Liver (tissue), 3 donors: Measurements from ENCODE around the gene CDX1.

ENCODE experiments used
- MAX ChIP-seq: IDR thresholded peaks from 2 replicates; pipeline ENCODE4 v1.6.1; 2016; ENCODE audit warnings: antibody characterized with exemption
- RAD21 ChIP-seq, 2 donors: IDR thresholded peaks; 2 replicates each; pipeline ENCODE4 v1.6.1; 2016; ENCODE audit warnings: antibody characterized with exemption in 2 of 2, mild to moderate bottlenecking in 2 of 2
- YY1 ChIP-seq: IDR thresholded peaks from 2 replicates; pipeline ENCODE4 v1.6.1; 2016; ENCODE audit warnings: antibody characterized with exemption, mild to moderate bottlenecking
- TF ChIP-seq, protein P1 (sequence below): fragments of 150-350 bp; IDR thresholded peaks from 2 replicates; pipeline ENCODE4 v1.5.1; 2017; ENCODE audit warnings: improper control_type of control experiment, low read depth, low read length; ENCODE audit not compliant: missing input control
- donor health status: healthy.
- donor health status: healthy.

- TF ChIP-seq RAD21 (IDR thresholded peaks at IDR 0.05), result no peak
- TF ChIP-seq, protein P1, sequence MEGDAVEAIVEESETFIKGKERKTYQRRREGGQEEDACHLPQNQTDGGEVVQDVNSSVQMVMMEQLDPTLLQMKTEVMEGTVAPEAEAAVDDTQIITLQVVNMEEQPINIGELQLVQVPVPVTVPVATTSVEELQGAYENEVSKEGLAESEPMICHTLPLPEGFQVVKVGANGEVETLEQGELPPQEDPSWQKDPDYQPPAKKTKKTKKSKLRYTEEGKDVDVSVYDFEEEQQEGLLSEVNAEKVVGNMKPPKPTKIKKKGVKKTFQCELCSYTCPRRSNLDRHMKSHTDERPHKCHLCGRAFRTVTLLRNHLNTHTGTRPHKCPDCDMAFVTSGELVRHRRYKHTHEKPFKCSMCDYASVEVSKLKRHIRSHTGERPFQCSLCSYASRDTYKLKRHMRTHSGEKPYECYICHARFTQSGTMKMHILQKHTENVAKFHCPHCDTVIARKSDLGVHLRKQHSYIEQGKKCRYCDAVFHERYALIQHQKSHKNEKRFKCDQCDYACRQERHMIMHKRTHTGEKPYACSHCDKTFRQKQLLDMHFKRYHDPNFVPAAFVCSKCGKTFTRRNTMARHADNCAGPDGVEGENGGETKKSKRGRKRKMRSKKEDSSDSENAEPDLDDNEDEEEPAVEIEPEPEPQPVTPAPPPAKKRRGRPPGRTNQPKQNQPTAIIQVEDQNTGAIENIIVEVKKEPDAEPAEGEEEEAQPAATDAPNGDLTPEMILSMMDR, result no peak
- no peak for TF ChIP-seq MAX
- no peak for TF ChIP-seq YY1
These were observed 61.2 kb downstream of the CDX1 start for GRCh38 chr5:150227606-150228273.
